HG03108 (cell line): ENCODE measurements around the gene PLPP3.

Experiments
- ATAC-seq: cut with Tn5 transposase; IDR thresholded peaks from one replicate; pipeline ENCODE4 v1.9.1; 2021; ENCODE audit warnings: moderate library complexity; ENCODE audit not compliant: unreplicated experiment

Gene PLPP3

DNA sequence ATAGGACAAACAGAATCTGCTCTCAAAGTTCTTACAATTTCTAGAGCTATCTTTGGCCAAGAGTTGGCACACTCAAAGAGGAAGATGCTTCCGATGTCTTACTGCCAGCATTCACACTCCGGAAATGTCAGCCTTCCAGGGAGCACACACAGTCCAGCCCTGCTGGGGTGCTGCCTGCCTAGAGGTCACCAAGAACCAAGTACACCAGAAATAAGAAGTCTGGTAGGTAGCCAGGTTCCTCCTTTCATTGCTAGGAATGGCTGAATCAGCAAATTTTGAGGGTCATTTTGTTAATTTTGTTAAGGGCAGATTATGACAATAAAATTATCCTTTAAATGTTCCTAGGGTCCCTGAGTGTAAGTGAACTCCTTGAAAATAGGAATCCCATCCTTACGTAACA is 77.5 kb downstream of the PLPP3 start:
- ATAC-seq, result no peak

DNA sequence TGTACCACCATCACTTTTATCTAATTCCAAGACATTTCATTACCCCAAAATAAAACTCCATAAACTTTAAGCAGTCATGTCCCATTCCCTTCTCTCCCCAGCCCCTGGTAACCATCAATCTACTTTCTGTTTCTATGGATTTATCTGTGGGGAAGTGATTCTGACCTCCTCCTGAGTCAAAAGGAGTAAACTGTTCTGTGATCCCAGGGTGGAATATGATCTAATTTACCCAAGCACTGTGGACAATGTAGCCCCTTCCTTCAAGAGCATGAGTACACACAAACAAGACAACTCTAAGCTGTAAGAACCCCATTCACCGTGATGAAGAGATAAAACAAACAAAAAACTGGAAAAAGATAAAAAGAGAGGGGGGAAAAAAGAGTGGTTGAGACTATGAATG is 77.9 kb downstream of the PLPP3 start:
- no peak for ATAC-seq

DNA sequence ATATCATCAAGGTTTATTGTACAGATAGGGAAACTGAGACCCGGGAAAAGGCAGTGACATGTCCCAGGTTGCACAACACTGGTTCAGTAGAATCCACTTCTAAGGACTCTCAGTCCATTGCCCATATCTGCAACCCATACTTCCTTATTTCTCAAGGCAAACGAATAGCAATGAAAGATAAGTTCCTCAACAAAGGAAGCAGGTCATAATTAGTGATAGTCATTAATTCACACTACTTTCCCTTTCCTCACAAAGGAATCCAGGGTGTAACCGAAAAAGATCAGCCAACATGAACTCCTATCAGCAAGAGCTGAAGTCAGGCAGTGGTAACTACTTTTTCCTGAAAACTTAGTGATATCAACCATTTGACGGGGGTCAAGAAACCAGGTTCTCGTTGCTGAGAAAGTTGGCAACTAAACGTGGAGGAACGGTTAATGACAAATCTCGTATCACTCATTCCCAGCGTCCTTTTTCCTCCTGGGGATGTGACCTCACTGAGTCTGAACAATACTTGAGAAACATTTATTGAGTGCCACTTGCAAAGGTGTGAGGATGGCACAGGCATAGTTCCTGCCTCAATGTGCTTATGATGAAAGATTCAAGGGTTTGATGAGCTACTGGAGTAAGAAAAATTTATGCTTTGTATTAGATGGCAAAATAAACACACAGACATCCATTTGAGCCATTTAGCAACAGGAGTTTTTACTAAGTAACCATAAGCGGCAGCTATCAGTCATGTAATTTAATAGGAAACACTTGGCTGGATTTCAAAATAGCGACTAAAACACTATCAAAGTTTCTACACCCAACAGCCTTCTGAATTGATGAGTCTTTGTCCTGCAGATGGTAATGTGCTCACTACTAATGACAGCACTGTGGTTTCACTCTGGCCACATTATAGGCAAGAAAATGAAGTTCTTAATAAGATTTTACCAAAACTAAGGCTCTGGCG is 82.3 kb downstream of the PLPP3 start:
- ATAC-seq, result no peak

DNA sequence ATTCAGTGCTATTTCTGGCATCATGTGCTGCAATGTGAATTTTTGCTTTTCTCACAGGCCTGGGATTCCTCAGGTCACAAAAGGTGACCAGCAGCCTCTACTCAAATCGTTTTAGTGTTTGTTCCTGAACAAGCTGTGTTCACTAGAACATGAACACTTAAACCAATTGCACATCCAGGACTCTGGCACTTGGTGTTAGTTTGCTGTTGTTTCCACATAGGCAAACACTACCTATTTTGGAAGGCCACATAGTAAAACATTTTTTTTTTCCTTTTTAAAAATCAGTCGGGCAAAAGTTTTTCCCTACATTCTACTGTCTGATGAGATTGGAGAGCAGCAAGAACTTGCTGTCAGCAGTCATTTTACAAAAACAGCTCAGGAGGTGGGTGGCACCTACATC is 83.2 kb downstream of the PLPP3 start:
- ATAC-seq, result no peak

DNA sequence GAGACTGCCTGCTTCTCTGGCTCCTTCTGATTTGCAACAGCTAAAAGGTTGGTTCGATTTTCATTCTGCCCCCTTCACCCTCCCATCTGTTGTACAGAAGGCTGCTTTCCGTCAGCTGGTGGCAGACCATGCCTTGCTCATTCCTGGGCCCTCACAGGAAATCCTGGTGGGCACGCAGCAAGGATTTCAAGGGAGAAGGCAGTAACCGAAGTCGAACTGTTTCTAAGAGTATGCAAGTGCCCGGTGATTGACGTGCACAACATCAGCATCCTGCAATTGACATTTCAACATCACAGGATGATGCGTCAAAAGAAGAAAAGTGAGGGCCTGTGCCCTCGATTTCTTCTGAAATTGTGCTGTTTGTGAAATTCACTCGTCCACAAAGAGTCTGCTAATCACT is 83.8 kb downstream of the PLPP3 start:
- no peak for ATAC-seq

DNA sequence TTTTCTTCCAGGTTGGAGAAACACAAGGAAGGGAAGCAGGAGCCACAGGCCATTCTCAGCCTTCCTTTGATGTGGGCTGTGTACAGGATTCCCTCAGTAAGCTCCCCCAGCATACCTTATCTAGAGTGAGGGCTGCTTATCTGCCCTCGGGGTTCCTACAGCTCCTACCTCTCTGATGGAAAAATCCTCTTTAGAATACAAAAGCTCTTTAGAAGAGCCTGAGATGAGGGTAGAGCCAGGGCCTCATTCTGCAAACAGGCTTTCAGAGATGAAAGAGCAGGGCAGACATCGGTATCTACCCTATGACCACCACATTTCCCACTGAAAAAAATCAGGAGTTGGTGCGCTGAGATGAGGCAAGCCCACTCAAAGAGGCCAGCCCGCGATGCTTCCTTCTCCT is 85.1 kb downstream of the PLPP3 start:
- ATAC-seq, result no peak

DNA sequence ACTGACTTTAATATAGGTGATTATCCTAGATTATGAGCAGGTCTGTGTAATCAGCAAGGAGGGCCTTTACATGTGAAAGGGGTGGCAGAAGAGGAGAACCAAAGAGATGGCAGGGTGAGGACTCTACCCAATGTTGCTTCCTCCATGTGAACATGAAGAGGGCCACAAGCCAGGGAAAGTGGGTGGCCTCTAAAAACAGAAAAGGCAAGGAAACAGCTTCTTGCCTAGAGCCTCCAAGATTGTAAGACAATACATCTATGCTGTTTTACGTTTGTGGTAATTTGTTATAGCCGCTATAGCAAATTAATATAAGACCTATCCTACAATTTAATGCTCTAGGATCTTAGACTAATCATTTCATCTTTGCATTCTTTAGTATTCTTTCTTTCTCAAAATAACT is 85.5 kb downstream of the PLPP3 start:
- ATAC-seq, result no peak

DNA sequence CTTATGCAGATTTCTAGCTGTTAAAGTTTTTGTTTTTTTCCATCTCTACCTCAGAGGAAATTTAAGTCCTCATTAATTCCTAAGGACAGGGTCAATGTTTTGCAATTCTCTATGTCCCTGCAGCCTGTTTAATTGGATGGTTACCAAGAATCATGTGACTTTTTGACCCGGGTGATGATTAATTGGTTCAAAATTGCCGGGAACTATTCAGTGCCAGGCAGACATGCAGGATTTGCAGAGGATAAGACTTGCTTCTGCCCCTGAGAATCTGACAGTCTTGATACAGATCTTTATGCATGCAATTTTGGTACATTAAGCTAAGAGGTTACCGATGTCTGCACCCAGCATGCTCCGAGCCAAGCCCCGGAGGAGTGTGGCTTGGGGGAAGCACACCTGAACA is 87.9 kb downstream of the PLPP3 start:
- no peak for ATAC-seq

DNA sequence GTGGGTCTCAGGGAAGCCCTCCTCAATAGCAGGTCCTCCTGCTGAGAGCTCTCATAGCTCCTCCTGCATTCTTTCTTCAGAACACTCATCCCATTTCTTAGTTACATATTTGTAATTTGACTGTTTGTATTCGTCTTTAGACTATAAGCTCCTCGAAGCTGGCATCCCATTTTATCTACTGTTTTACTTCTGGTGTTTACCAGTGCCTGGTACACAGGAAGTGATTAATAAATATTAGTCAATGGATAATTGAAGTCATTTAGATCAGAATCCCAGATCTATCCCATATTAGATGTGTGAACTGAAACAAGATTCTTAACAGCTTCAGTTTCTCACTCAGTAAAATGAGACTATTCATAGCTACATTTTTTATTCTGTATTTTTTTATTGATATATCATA is 88.7 kb downstream of the PLPP3 start:
- ATAC-seq, result no peak

DNA sequence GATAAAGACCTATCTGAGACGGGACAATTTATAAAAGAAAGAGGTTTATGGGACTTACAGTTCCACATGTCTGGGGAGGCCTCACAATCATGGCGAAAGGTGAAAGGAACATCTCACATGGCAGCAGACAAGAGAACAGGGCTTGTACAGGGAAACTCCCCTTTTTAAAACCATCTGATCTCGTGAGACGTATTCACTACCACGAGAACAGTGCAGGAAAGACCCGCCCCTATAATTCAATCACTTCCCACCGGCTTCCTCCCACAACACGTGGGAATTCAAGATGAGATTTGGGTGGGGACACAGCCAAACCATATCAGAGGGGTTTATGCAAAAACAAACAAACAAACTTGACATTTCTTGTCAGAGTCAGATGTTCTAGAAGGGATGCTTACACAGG is 89.7 kb downstream of the PLPP3 start:
- no peak for ATAC-seq

DNA sequence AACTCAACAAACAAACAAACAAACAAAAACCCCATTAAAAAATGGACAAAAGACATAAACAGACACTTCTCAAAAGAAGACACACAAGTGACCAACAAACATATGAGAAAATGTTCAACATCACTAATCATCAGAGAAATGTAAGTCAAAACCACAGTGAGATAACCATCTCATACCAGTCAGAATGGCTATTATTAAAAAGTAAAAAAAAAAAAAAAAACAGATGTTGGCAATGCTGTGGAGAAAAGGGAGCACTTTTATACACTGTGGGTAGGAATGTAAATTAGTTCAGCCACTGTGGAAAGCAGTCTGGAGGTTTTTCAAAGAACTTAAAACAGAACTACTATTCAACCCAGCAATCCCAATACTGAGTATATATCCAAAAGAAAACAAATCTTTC is 94.7 kb downstream of the PLPP3 start:
- no peak for ATAC-seq

DNA sequence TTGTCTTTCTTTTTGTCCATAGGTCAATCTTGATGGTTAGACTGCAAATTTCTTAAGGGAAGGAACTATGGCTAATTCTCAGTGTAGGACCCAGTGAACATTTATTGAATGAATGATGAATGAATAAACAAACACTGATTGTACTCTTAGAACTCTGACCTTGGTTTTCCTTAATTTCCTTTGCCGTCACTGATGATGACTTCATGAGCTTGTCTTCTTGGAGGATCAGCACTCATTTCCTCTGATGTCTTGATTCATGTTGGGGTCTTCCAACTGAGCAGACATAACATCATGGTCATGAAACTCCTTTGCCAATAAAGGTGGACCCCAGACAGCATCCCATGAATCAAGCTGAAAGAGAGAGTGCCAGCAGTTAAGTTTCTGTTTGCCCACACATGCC is 96.3 kb downstream of the PLPP3 start:
- no peak for ATAC-seq

DNA sequence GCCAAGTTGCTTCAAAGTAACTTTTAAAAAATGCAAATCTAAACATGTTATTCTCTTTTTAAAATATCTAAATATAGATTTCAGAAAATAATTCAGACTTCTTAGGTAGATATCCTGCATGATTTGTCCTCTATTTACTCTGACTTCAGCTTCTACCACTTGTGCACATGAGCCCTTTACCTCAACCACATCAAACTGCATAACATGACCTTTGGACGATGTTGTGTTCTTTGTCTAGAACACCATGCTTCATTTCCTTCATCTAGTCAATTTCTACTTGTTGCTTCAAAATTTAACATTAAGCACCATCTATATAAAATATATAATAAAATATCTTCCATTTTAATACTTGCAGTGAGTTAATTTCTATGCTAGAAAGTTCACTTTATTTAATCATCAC is 96.9 kb downstream of the PLPP3 start:
- ATAC-seq, result no peak

DNA sequence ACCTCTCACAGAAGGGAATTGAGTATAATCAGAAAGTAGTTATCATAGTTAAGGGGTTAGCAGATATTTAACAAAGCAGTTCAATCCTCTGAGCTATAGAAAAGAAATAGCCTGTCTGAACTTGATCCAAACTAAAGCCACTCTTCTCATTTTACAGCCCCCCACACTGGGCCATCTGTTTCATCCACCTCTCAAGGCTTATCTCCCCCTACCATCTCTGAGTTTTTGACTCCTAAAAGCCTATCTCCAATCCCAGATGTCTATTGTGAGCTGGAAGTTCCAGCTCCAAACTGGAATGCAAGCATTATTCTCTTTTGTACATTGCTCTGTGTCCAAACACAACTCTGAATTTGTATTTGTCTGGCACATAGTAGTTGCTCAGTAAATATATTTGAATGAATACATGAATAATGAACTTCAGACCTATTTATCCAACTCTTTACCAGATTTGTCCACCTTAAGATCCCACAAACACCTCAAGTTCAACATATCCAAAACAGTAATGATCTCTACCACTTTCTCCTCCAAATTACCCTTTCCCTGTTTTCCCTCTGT is 98.1 kb downstream of the PLPP3 start:
- ATAC-seq, result no peak

DNA sequence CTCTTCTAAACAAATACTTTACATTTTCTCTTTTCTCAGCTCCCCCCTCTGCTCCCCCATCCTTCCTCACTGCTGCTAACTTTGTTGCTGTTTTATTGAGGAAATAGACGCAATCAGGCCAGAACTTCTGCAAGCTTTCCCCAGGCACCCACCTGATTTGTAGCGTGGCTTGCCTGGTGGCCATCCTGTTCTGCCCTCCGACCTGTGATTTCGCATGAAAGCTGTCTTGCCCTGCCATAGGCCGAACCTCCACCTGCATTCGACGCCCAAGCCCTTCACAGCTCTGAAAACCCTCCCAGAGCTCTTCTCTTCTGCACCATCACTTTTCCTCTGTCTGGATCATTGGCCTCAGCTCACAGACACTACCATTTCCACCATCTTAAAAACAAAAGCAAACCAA is 100.6 kb downstream of the PLPP3 start:
- no peak for ATAC-seq

DNA sequence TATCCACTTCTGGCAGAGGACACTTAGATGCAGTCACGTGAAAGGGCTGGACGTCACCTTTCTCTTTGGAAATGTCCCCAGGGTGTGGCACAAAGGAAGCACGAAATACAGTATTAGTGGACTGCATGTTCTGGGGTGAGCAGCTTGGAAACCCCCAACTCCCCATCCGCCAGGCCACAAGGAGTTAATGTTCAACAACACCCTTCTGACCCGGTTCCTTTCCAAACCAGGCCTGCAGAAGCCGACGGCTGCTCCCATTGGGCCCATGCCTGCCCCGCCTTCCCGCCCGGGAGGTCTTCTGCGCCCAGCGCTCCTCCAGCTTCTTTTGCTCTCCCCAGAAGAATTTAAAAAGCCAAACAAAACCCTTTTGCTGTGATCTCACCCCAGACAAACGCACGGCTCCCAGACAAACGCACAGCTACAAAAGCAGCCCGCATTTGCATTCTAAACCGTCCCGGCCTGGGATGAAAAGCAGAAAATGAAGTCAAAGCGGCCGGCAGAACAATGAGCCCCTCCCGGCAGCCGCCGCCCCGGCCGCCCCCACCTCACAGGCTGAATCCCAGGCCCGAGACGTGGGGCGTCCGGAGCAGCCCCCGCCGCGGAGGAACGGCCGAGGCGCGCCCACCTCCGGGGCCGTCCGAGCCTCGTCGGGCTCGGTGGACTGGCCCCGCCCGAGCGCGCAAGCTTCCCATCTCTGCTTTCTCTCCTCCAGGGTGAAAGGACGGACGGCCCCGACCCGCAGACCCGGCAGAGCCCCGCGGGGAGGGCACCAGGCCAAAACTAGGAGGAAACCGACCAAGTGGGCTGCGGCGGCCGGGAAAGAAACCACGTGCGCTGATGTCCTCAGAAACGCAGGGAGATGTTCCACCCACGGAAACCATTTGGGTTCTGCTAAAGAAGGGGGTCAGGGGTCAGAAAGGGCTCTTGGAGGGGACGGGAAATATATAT is 101.9 kb downstream of the PLPP3 start:
- ATAC-seq, result no peak

DNA sequence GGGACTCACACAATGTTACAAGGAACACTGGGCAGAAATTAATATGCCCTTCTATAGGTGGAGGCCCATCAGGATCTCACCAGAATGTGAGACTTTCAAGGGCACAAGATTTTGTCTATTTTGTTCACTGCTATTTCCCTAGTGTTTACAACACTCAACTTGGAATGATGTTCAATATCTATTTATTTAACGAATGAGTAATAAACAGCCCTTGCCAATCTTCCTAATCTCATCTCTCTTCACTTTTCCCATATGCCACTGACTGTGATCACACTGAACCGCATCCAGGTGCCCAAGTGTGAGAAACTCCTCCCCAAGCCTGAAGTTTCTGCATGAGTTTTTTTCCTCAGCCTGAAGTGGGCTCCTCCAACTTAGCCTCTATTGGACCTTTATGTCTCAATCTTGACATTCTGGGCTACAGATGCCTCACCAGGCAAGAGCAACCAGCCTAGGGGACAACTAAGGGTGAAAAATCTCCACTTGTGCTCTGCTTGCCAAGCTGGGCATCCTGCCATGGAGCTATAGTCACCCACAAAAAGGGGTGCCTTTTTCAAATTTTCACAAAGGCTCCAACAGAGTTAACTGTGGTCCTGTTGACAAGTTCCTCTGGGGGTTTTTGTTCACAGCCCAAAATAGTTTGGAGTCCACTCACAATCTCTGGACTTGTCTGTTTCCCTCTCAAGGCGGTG is 105.6 kb downstream of the PLPP3 start:
- no peak for ATAC-seq

DNA sequence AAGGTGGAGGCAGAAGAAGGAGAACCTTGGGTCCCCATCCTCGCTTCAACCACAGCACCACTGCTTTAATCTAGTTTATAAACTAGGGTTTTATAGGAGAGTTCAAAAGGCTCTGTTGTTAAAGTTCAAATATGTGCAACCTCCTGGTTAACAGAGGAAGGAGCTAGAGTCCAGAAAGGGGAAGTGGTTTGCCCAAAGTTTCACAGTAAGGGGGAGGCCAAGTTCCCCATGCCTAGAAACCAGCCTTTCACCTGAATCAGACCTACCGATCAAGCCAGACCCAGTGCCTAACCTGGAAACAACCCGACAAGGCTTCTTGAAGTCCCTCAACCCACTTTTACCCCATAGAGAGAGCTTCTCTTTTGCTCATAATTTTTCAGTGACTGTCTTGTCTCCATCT is 106.5 kb downstream of the PLPP3 start:
- ATAC-seq, result peak; percentile 65

DNA sequence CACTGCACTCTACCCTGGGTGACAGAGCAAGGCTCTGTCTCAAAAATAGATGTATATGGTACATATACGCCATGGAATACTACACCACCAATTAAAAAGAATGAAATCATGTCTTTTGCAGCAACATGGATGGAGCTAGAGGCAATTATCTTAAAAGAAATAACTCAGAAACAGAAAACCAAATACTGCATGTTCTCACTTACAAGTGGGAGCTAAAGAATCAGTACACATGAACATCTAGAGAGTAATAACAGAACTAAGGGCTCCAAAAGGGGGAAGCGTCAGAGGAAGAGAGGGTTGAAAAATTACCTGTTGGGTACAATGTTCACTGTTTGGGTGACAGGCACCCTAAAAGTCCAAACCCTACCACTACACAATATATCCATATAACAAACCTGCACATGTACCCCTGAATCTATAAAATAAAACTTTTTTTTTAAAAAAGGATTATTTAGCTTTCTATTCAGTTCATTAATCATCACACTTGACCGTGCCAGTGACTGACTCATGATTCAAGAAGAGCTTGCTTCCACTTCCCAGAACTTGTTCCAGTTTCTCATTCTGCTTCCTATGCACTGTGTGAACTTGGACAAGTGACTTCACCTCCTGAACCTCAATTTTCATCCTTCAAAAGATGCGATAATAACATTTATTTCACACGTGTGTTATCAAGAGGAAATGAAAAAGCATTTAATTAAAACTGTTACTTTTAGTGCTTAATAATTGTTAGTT is 109.6 kb downstream of the PLPP3 start:
- no peak for ATAC-seq

DNA sequence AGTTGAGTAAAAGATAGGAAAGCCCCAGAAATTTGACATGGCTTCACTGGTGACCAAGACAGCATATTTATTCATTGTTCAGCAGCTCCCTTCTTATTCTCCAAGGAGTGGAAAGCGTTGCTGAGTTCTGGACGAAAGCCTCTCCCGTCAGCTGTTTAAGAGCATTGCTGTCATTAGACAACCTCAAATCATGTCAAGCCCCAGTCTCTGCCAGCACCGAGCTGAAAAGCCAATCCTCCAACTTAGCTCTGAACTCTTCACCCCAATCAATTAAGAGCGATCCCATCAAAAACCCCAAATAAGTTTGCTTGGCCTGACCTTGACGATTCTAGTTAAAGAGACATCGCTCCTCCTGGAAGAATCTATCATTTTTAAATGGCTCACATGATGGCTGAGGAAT is 110.8 kb downstream of the PLPP3 start:
- no peak for ATAC-seq
